SIG-M5 treated with dmso at 0.1 percent for 504 hours (cell line): ENCODE data around the gene CHST12.
A peak's percentile ranks its signal among the peaks of the same experiment; 100 is the strongest.
"Not testable (repeated sequence)": the region's sequence is repeated elsewhere in the genome, so short reads cannot be mapped to it uniquely, and the experiment has no call there.

Source experiments
- DNase-seq: peaks from one replicate; lab custom pipeline; 2025; ENCODE audit not compliant: unreplicated experiment; lab: John Stamatoyannopoulos, UW

Gene CHST12

DNA sequence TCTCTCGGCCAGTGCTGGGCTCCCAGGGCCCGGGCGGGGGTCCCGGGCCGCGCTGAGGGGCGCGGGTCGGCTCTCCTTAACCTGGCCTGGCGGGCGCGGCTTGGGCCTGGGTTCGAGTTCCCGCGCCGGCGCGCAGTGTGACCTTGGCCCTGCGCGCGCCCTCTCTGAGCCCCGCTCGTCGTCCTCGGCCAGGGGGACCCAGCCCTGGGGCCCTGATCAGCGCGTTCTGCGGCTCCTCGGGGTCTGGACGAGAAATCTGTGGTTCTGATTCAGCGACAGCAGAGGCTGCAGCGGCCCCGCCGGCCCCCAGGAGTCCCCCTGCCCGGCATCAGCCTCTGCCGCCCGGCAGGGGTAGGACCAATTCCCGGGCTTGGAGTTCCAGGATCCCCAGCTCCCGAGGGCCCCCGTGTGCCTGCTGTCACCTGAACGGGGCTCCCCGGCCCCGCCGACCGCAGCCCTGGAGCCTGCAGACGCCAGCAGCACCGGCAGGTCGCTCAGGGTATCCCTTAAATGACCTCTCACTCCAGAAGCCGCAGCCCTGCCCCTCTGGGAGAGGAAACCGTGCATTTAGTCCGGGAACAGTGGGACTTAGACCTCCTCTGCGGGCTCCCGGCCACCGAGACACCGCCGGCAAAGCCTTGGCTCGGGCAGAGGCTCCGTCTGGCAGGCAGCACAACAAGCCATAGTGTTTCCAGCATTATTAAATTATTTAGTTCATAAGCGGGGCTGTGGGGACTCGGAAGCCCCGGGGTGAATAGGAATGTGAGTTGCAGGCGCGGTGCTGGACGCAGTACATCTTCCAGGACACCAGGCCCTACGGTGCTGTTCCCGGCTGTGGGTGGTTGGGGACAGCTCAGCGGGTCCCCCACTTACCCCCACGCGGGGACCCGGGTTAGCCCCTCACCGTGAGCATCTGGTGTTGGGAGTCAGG, 572 bp downstream of the CHST12 start:
- DNase-seq = no peak

DNA sequence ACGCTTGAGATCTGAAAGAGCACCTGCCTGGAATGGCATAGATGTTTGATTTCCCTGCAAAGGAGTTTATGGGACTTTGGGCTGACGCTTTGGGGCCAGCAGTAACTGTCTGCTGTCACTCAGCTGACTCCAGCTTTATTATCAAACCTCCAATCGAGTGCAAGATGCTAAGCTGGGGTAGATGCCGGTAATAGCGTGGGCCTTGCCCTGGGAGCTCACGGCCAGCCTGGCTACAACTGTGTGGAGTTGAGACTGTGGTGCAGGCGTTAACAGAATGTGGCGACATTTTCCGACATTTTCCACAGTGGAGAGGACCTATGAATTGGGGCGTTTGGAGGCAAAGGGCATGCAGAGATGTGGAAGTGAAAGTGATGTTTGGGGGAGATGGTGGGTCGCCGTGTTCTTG, 1.3 kb downstream of the CHST12 start:
- DNase-seq = no peak

DNA sequence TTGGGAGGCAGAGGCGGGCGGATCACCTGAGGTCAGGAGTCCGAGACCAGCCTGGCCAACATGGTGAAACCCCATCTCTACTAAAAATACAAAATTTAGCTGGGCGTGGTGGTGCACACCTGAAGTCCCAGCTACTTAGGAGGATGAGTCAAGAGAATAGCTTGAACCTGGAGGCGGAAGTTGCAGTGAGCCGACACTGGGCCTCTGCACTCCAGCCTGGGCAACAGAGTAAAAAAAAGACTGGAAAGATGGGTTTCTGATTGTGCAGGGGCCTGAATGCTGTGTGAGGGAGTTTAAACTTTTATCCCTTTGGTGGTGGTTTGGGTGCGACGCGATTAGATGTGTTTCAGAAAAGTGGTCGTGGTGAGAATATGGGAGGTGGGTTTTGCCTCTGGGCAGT, 1.8 kb downstream of the CHST12 start:
- DNase-seq = no peak

DNA sequence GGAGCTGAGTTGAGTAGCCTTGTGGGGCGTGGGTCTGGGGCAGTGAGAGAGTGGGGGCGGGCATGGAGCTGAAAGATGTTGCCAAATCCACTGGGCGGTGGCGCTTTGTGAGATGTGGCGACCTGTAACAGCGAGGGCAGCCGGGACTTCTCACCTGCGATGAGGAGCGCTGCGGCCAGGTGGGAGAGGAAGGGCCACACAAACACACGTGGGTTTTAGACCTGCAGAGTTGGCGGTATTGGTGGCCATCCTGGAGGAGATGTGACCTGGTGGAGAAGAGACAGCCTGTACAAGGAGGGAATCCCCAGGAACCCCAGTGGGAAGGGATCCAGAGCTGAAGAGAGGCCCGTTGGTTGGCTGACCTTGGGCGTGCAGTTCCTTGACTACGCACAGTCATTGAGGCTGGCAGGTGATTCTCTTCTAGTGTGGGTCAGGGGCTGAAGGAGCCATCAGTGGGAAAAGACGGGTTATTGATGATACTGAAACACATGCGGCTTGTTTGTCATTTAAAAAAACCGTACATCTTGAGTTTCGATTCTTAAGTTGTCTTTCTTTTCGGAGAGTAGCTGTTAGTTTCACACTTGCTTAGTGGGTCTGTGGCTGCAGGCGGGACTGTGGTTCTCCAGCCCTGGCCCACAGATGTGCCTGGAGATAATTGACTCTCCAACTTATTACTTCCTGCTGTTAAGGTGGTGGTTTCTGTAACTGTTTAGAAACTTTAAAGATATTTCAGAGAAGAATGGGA, 2.4 kb downstream of the CHST12 start:
- peak; percentile 64 for DNase-seq

DNA sequence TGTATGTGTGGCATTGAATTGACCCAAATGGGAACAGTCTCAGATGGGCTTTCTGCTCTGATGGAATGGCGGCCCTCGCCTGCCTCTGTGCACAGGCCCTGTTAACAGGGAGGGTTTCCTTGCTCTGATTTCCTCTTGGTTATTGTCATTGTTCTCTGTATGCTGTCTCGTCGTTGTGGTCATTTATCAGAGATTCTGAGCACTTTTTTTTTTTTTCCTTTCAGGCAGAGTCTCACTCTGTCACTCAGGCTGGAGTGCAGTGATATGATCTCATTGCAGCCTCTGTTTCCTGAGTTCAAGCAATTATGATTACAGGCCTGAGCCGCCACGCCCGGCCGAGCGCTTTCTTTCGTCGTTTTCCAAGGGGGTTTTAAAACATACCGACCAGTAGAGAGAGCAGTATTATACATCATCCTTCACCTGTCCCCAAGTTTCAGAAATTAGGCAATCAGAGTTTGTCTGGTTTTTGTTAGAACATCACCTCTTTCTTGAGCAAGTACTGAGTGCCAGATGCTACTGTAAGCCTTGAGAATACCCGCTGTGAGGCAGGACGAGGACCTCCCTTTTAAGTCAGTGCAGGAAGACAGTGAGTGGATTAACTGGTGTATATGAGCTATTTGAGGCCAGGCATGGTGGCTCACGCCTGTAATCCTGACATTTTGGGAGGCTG, 6.5 kb downstream of the CHST12 start:
- DNase-seq = no peak

DNA sequence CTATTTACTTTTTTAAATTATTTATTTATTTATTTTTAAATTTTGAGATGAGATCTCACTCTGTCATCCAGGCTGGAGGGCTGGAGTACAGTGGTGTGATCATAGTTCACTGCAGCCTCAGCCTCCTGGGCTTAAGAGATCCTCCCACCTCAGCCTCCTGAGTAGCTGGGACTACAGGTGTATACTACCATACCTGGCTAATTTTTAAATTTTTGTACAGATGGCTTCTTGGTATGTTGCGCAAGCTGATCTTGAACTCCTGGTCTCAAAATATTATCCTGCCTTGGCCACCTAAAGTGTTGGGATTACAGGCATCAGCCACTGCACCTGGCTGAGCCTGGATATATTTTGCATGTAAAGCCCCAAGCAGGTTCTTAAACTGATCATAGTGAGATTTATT, 7.6 kb downstream of the CHST12 start:
- no peak for DNase-seq

DNA sequence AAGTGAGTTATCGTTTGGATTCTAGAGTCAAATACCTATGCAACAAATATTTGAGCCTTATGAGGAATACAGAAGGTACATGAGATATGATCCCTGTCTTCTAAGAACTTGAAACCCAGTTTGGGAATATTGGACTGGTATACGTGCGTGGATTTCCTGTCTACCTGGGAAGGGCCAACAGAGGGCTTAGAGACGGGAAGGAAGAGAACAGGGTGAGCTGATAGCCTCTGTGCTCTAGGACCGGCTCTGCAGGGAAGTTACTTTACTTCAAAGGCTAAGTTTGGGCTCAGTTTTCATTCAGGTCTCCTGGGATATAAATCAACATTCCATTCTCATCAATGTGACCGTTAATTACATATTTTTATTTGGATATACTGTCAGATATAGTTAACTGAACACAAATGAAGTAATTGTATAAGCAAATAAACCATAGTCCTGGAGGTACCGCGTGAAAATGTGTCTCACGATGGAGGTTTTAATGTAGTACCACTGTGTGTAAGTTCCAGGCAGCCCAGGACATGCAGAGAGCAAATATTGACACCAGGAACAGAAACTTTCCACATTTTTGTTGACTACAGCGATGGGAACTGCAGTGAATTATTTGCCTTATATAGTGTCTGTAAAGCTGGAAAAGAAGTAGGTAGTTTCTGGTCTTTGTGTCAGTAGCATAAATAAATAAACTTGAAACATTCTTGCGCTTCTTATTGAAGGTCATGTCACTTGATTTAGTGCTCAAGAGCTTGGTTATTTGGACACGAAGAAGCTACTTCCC, 8.6 kb downstream of the CHST12 start:
- peak; percentile 17 for DNase-seq

DNA sequence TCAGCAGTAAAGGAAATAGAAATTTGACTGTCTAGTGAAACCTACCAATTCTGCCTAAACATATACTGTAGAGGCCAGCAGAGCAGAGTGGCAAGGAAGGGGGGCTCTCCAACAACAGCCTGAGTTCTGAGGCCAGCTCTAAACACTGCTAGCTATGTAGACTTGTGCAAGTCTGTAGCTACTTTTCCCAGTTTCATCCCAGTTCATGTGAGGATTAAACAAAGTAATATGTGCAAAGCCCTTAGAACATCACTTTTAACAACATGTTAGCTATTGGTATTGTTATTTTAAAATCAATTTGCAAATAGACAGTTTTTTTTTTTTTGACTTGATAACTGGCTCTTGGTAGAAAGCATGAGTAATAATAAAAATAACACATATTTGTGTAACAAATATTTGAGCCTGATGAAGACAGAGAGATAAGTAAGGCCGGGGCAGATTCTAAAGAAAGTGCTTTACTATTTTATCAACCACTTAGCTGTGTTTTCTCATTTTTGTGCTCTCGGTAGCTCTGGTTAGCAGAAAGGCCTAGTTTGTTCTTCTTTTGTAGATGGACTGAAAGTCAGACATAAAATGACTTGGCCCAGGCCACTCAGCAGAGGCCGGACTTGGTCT, 9.3 kb downstream of the CHST12 start:
- no peak for DNase-seq

DNA sequence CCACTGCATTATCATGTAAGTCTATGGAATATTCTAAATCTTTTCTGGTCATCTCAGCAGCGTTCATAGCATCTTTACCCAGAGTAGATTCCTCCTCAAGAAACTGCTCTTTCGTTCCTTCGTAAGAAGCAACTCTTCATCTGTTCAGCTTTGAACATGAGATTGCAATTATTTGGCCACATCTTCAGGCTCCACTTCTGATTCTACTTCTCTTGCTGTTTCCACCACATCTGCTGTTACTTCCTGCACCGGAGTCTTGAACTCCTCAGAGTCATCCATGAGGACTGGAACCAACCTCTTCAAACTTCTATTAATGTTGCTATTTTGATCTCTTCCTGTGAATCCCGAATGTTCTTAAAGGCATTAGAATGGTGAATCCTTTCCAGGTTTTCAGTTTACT, 12.7 kb downstream of the CHST12 start:
- DNase-seq = no peak

DNA sequence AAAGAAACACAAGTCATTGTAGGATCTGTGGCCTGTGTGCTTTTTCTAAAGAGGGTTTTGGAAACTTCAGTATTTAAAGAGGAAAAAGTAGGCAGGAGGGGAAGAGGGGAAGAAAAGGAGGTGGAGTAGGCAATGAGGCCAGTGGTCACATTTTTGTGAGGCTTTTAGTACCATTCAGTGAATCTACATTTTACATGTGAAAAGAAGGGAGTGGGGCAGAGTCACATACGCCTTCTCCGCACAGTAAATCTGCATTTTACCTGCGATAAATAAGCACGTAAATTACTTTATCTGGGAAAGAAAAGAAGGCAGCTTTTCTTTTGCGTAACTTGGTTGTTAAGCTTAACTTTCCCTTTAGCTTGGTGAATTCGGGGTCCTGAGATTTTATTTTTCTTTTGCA, 13.2 kb downstream of the CHST12 start:
- no peak for DNase-seq

DNA sequence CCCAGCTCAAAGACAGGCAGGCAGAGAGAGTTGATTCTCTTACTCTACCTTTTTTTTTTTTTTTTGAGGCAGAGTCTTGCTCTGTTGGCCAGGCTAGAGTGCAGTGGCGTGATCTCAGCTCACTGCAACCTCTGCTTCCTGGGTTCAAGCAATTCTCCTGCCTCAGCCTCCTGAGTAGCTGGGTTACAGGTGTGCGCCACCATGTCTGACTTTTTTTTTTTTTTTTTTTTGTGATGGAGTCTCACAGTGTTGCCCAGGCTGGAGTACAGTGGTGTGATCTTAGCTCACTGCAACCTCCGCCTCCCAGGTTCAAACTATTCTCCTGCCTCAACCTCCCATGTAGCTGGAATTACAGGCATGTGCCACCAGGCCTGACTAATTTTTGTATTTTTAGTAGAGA, 13.8 kb downstream of the CHST12 start:
- DNase-seq = not testable (repeated sequence)

DNA sequence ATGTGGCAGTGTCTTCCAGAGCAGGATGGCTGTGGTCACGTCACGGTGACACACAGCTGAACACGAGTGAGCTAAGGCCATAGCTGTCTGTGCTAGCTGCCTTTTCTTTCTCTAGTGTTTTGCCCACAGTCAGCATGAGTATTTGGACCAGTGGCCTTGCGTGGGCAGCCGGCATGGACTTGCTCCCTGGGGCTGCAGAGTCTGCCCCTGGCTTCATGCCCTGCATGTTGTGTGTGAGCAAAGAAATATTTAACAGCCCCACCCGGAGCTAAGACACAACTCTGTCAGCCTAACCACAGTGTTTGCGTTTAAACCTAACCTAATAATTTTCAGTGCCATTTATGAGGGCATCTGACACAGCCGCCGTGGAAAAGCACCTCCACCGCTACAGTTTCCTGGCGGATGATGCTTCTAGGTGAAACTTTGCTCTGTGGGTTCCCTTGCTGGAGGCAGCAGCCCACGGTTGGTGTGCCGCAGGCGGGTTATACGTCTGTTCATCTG, 14.6 kb downstream of the CHST12 start:
- DNase-seq = no peak

DNA sequence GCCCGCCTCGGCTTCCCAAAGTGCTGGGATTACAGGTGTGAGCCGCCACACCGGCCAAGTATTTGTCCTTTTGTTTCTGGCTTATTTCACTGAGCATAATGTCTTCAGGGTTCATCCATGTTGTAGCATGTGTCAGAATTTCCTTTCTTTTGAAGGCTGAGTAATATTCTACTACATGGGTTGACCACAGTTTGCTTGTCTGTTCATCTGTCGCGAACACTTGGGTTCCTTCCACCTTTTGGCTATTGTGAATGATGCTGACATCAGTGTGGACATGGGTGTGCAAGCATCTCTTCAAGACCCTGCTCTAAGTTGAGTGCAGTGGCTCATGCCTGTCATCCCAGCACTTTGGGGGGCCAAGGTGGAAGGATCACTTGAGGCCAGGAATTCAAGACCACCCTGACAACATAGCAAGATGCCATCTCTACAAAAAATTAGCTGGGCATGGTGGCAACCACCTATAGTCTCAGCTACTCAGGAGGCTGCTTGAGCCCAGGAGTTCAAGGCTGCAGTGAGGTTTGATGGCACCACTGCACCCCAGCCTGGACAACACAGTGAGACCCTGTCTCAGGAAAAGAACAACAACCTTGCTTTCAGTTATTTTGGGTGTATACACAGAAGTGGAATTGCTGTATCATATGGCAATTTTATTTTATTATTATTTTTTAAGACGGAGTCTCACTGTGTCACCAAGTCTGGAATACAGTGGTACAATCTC, 17.0 kb downstream of the CHST12 start:
- DNase-seq = no peak

DNA sequence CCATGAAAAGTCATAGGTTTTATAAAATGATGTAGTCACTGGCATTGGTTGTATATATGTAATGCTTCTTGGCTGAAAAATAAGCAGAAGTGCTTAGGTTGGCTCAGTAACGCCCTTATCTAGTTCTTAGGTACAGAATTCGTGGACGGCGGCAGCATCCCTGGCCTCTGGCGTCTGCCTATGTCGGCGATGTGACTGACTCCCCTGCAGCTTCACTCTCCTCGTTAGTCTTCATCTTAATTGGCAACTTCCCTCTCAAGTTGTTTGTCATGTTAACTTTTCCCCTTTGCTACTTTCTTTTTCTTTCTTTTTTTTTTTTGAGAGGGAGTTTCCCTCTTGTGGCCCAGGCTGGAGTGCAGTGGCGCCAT, 18.5 kb downstream of the CHST12 start:
- no peak for DNase-seq

DNA sequence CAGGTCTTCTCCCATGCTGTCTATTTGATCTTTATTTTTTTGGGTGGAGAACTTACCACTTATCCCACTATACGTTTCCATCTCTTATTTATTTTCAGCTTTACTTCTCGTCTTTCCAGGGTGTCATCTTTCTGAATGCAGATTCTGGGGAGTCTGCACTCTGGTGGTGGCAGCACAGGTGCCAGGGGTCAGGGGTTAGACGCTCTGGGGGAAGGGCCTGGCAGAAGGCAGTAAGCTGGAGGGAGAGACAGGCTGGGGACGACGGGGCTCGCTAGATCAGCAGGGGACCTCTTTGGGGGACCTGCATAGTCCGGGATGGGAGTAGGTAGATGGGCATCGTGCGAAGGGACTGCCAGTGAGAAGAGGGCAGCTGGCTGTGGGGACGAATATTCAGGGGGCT, 22.3 kb downstream of the CHST12 start:
- no peak for DNase-seq

DNA sequence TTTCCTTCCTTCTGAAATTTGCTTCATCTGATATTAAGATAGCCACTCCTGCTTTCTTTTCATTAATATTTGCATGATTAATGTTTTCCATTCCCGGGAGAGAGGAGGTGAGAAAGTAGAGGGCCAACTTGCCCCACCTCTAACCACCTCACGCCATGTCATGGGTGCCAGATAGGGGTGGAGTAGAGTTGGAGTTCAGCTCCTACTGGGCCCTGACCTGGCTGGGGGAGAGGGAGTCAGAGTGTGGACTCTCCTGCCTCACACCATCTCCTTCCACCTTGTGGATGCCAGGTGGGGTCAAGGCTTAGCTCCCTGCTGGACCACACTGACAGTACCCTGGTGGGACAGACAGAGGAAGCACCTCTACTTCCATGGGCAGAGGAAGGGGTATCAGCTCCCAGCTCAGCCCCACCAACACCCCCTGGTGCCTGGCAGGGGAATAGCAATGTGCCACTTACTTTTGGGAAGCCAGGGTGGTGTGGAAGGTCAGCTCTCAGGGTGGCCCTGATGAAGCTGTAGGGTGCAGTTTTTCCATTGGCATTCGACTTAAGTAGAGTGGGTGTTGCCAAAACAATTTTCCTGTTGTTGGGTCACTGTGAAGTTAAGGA, 28.0 kb downstream of the CHST12 start:
- peak; percentile 22 for DNase-seq

DNA sequence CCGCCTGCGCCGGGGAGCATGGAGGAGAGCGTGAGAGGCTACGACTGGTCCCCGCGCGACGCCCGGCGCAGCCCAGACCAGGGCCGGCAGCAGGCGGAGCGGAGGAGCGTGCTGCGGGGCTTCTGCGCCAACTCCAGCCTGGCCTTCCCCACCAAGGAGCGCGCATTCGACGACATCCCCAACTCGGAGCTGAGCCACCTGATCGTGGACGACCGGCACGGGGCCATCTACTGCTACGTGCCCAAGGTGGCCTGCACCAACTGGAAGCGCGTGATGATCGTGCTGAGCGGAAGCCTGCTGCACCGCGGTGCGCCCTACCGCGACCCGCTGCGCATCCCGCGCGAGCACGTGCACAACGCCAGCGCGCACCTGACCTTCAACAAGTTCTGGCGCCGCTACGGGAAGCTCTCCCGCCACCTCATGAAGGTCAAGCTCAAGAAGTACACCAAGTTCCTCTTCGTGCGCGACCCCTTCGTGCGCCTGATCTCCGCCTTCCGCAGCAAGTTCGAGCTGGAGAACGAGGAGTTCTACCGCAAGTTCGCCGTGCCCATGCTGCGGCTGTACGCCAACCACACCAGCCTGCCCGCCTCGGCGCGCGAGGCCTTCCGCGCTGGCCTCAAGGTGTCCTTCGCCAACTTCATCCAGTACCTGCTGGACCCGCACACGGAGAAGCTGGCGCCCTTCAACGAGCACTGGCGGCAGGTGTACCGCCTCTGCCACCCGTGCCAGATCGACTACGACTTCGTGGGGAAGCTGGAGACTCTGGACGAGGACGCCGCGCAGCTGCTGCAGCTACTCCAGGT, 29.7 kb downstream of the CHST12 start:
- no peak for DNase-seq

DNA sequence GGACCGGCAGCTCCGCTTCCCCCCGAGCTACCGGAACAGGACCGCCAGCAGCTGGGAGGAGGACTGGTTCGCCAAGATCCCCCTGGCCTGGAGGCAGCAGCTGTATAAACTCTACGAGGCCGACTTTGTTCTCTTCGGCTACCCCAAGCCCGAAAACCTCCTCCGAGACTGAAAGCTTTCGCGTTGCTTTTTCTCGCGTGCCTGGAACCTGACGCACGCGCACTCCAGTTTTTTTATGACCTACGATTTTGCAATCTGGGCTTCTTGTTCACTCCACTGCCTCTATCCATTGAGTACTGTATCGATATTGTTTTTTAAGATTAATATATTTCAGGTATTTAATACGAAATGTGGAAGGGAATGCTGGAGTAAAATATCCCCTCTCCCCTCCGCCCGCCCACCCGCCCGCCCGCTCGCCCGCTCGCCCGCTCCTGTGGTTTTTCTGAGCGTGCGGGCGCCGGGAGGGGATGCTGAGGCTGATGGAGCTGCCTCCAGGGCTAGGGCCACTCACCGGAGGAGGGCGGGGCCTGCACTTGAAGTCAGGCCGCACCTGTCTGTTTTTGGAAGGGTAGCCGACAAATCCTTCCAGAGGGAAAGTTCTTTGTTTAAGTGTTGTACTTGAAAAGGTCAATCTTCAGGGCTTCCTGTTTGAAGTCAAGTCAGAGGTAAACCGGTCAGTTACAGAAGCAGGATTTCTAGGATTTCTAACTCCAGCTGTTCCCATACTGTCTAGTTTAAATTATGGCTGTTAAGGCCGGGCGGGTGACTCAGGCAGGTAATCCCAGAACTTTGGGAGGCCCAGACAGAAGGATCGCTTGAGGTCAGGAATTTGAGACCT, 30.5 kb downstream of the CHST12 start:
- no peak for DNase-seq
